Left cardiac atrium (tissue), 4 donors: Measurements from ENCODE around the gene DDX53. TPM values are rescaled to one million over a fixed set of nuclear protein-coding genes. Genes with fewer than 3 reads are reported as not detected.

Source experiments
- ATAC-seq, 2 donors: fragments of 200-7000 bp; cut with Tn5 transposase; one replicate each; pipeline ENCODE4 v1.9.1; 2020; ENCODE audit warnings: mild to moderate bottlenecking in 2 of 2, moderate library complexity in 2 of 2
- DNase-seq: peaks from one replicate; pipeline ENCODE4 v3.0.0-alpha.2; 2020
- intact Hi-C, 2 donors: fragments of 100-400 bp; cut with DNase I; formaldehyde crosslinking; loops; one replicate each; pipeline versions ENCODE4 v1.14.1 to v1.15.1; 2022 to 2023
- long read RNA-seq: library from polyadenylated mRNA; unstranded; transcript quantifications from one replicate; pipeline ENCODE4 v2.0.0, GENCODE V29; 2021
- total RNA-seq, 2 donors: library from RNA; stranded (reverse); fragmentation: NEBNext Ultra II Directional; extraction: Animal tissue kit (Norgen Biotek cat#: 25700); gene quantifications; one replicate each; pipeline ENCODE4 v1.2.1, GENCODE V29; 2021
- donor health status: DM: no; HTN: yes; CAD: no.
- donor health status: DM: no; HTN: yes; CAD: no; lungs with severe emphysema.
- donor health status: DM: yes; HTN: yes; CAD: no.
- donor health status: Dilated cardiomyopathy.

The DDX53 gene
- not detected for total RNA-seq
- long read RNA-seq = 0 reads

DNA sequence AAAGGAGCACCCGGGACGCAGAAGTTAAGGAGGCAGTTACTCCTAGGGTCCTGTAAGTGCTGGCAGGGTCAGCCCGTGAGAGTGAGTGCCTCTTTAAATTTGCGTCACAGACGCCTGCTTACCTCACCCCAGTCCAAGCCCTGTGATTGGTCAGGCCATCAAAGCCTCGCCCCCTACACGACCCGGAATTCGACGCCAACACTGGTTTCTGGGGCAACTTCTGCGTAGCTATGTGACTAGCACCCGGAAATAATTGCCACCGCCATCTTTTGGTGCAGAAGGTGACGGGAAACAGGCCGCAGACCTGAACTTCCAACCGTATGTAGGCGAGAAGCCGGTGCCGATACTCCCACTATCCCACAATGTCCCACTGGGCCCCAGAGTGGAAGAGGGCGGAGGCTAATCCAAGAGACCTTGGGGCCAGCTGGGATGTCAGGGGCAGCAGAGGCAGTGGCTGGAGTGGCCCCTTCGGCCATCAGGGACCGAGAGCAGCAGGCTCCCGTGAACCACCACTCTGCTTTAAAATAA lies at the start of gene DDX53:
Gene DDX53 (plus strand): TSS at position 265 of the 528 bp plus-strand sequence. CDS start 98 bp downstream, at position 363.
- no peak for ATAC-seq
- intact Hi-C loops = no loop called here
- DNase-seq = no peak

GRCh38 chrX:22950269-22951266 lies 49.2 kb upstream of the DDX53 start:
- ATAC-seq (peak in 1 of 2 donors; percentile 49), DNase-seq (no peak)
- intact Hi-C loops = no loop called here

GRCh38 chrX:22952010-22952409 lies 47.8 kb upstream of the DDX53 start:
- intact Hi-C loops = no loop called here
- ATAC-seq = peak in 1 of 2 donors; percentile 62
- no peak for DNase-seq

DNA sequence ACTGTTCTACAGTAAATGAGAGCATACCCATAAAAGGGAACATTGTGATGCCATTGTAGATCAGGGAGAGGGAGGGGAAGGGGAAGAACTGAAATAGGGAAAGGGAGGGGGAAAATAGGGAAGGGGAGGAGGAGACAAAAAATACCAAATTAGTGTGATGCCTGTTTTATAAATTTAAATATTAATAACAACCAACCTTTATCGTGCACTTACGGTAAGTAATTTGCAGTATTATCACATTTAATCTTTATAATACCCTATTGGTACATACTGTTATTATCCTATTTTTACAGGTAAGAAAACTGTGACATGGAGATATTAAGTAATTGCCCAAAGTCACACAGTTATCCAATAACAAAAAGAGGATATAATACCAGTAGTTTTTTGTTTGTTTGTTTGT lies 41.5 kb upstream of the DDX53 start:
- intact Hi-C loops = no loop called here
- ATAC-seq = no peak

DNA sequence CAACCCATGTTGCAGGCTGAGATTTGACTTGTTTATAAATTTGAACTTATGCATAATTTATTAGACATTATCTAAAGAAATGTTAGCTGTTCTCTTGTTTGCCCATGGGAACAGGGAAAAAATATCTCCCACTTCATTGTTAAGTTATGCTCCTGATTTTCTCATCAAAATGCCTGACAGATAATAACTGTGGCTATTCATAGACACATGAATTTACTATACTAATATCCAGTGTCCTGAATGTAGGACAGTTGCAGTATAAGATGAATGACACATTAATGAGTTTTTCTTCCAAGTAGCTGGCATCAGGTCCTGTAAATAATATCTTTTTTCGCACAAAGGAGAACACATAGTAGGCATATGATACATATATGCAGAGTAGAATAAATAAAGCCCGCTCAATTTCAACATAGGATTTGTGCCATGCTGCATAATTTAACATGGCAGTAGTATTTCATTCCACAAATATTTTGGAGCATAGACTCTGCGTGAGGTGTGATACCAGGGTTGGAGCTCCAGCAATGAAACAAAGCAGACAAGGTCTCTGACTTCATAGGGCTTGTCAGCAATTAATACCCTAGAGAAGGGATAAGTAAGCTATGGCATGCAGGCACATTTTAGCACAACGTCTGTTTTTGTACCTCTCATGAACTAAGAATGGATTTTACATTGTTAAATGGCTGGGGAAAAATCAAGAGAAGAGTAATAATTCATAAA lies 40.4 kb upstream of the DDX53 start:
- intact Hi-C loops = no loop called here
- DNase-seq (no peak), ATAC-seq (peak in 1 of 2 donors; percentile 50)

More for the DNA sequence above, 41.5 kb upstream of the DDX53 start:
- DNase-seq = no peak

- intact Hi-C loops = no loop called here
- ATAC-seq (no peak), DNase-seq (no peak)
Observed at GRCh38 chrX:22963196-22963595, 36.6 kb upstream of the DDX53 start.

DNA sequence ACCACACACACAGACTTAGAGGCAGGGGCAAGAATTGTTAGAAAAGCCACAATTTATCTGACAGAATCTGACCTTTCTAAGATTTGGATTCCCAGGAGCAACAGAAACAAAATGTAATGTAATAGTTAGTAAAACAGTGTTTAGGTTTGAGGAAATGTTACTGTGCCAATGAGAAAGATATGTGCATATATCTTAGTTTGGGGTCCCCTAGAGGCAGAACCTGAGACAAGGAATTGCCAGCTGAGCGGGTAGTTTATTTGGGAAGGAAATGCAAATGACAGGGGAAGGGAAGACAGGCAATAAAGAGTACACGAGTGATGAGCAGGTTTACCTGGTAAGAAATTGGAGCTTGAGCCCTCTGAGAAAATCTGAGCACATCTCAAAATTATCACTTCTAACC lies 31.3 kb upstream of the DDX53 start:
- intact Hi-C loops = no loop called here
- ATAC-seq = no peak
- no peak for DNase-seq

GRCh38 chrX:22969411-22969810 lies 30.3 kb upstream of the DDX53 start:
- ATAC-seq (no peak), DNase-seq (no peak)
- intact Hi-C loops = no loop called here

DNA sequence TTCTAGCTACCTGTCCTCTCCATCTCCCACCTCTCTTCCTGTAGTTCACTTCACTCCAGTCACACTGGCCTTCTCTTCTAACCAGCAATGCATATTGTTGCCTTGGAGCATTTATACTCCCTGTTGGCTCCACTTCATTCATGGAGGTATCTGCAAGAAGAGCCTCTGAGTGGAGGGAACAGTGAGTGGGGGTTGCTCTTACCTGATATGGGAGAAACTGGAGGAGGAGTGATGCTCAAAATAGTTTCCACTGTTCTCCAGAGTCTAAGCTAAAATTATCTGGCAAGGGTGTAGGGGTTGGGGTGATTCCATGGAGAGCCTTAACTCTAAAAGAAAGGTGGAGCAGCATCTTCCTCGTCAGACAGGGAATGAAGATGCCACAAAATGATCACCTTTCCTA lies 28.9 kb upstream of the DDX53 start:
- ATAC-seq (no peak), DNase-seq (no peak)
- intact Hi-C loops = no loop called here

DNA sequence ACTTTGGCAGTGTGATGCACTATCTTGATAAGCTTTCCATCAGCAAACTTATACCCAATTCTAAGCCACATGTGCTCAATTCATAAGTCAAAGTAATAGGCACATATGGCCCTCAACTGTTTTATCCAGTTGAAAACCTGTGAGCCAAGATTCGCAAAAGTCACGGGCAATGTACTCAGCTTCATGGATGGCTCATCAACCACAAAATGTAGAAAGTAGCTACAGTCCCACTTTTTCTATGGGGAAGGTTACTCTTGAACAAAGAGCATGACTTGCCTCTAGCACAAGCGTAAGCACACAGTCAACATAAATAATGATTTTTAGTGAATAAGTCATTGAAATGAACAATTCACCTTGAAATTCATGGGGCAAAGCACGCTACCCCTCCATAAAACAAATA lies 25.1 kb upstream of the DDX53 start:
- intact Hi-C loops = no loop called here
- ATAC-seq (no peak), DNase-seq (no peak)

- ATAC-seq = no peak
- no peak for DNase-seq
- intact Hi-C loops = no loop called here
Observed at GRCh38 chrX:22975786-22976185, 24.0 kb upstream of the DDX53 start.

- intact Hi-C loops = no loop called here
- ATAC-seq = no peak
- no peak for DNase-seq
Observed at GRCh38 chrX:22985958-22986357, 13.8 kb upstream of the DDX53 start.

GRCh38 chrX:22987452-22987851 lies 12.3 kb upstream of the DDX53 start:
- DNase-seq = no peak
- no peak for ATAC-seq
- intact Hi-C loops = no loop called here

DNA sequence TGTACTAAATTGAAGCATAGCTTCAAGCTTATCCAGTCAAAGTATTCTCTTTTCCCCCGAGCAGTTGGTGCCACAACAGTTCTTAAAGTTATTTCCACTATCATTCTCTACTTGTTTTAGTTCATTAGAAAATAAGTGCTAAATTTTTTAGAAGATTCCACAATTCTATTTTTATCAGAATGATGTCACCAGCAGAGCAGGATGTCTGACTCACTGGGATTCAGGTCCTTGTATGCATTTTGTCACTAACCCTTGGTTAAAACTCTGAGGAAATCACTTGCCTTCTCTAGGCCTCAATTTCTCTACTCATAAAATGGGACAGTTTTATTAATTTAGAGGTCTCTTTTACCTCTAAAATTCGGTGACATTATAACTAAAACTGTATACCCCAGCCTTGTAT lies 3.4 kb downstream of the DDX53 start:
- no peak for DNase-seq
- ATAC-seq = no peak
- intact Hi-C loops = no loop called here

DNA sequence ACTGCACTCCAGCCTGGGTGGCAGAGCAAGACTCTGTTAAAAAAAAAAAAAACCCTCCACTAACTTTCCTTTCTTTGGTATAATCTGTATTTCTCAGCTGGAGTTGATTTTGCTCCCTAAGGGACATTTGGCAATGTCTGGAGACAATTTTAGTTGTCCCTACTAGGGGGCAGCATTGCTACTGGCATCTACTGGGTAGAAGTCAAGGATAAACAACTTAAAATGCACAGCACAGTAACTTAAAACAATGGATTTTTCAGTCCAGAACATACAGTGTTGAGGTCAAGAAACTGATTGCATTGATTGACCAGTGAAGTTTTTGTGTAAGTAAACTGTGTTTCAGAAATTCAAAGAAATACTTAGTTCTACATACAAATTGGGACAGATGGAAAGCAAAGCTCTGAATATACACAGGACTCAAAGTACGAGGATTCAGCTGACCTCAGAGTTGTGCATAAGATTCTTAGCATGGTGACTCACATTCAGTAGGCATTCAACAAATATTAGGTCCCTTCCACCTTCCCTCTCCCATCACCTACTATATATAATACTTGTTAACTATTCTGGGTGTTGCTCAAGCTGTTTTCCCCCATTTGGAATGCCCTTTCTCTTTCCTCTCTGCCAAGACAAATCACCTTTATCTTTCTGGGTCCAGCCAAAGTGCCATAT lies 8.8 kb downstream of the DDX53 start:
- no peak for ATAC-seq
- intact Hi-C loops = no loop called here

DNA sequence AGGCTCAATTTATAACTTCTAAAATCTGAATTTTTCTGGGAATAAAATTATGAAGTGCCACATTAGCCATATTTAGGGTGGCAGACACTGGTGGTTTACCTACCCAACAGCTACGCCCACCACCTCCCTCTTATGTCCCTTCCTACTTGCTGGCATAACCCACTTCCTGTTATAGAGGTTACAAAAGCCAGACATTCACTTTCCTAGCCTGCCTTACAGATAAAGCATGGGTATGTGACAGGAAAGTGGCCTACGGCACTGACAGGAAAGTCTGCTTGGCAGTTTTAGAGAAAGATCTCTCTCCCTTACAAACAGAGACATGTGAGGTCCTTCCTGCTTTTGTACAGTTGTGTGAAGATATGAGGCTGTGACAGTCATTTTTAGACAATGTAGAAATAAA lies 12.4 kb downstream of the DDX53 start:
- ATAC-seq = peak in 1 of 2 donors; percentile 27

More for the DNA sequence above, 8.8 kb downstream of the DDX53 start:
- no peak for DNase-seq

DNA sequence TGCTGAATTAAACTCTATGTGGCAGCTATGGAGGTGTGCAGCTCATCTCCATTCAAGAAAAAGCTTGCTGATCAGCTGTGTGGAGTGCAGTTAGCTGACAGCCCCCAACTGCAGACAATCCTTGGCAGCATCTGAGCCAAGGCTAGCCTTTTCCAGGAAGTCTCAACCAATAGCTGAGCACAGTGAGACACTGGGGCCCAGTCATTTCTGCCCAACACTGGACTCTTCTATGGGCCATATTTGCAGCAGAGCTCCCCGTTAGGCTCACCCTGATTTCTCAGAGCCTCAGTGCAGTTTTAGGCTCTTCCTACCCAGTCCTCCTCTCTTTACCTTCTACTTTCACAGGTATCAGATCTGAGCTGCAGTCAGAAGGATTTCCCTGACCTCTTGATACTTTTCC lies 12.9 kb downstream of the DDX53 start:
- intact Hi-C loops = no loop called here
- DNase-seq (no peak), ATAC-seq (no peak)

More for the DNA sequence above, 12.4 kb downstream of the DDX53 start:
- intact Hi-C loops = no loop called here
- DNase-seq = no peak

GRCh38 chrX:23013366-23013765 lies 13.6 kb downstream of the DDX53 start:
- intact Hi-C loops = no loop called here
- ATAC-seq (no peak), DNase-seq (no peak)

DNA sequence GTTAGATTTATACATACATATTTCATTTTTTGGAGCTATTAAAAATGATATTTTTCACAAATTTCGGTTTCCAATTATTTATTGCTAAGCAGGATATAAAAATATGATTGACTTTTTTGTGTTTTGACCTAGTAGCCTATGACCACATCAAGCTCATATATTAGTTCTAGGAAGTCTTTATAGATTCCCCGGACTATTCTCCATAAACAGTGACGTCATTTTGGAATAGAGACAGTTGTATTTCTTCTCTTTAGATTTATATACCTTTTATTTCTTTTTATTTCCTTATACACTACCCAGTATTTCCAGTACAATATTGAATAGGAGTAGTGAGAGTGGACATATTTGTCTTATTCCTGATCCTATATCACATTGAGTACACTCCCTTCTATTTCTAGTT lies 31.8 kb downstream of the DDX53 start:
- ATAC-seq (no peak), DNase-seq (no peak)
- intact Hi-C loops = no loop called here
